GM23338 (cell line): ENCODE measurements around the gene F2RL3. TPM values are rescaled to one million over a fixed set of nuclear protein-coding genes. Genes with fewer than 3 reads are reported as not detected.

Experiments
- ATAC-seq: fragments of 200-7000 bp; cut with Tn5 transposase; 3 replicates; pipeline ENCODE4 v1.9.1; 2020
- DNase-seq: peaks from one replicate; pipeline ENCODE4 v3.0.0-alpha.2; 2015; ENCODE audit warnings: low spot score
- H2AFZ ChIP-seq: fragments of 200-600 bp; sonication (generic); 2 replicates; pipeline ENCODE4 v1.8.0; 2016; ENCODE audit warnings: antibody characterized with exemption, mild to moderate bottlenecking, moderate library complexity
- H3F3A ChIP-seq: fragments of 200-600 bp; sonication (generic); replicated peaks from 2 replicates; pipeline ENCODE4 v1.8.0; 2017; ENCODE audit warnings: antibody characterized with exemption, mixed run types, low read depth
- H3K27ac ChIP-seq: fragments of 200-600 bp; sonication (generic); 2 replicates; pipeline ENCODE4 v1.6.1; 2016; ENCODE audit warnings: low read depth
- H3K27me3 ChIP-seq: fragments of 200-600 bp; sonication (generic); 2 replicates; pipeline ENCODE4 v1.8.0; 2016; ENCODE audit warnings: mild to moderate bottlenecking, mixed run types, moderate library complexity; ENCODE audit not compliant: insufficient read depth
- H3K36me3 ChIP-seq: fragments of 200-600 bp; sonication (generic); 2 replicates; pipeline ENCODE4 v1.8.0; 2016; ENCODE audit warnings: mild to moderate bottlenecking; ENCODE audit not compliant: insufficient read depth
- H3K4me1 ChIP-seq: fragments of 200-600 bp; sonication (generic); 2 replicates; pipeline ENCODE4 v1.8.0; 2016; ENCODE audit warnings: mild to moderate bottlenecking, moderate library complexity; ENCODE audit not compliant: insufficient read depth
- H3K4me2 ChIP-seq: fragments of 200-600 bp; sonication (generic); 2 replicates; pipeline ENCODE4 v1.7.1; 2017; ENCODE audit warnings: mixed run types
- H3K4me3 ChIP-seq: fragments of 200-600 bp; sonication (generic); 2 replicates; pipeline ENCODE4 v1.6.1; 2016; ENCODE audit warnings: mixed run types
- H3K79me2 ChIP-seq: fragments of 200-600 bp; sonication (generic); replicated peaks from 2 replicates; pipeline ENCODE4 v1.8.0; 2017; ENCODE audit warnings: mild to moderate bottlenecking; ENCODE audit not compliant: insufficient read depth
- H3K9me2 ChIP-seq: fragments of 200-600 bp; sonication (generic); 2 replicates; pipeline ENCODE4 v1.8.0; 2017; ENCODE audit not compliant: insufficient read depth
- H4K20me1 ChIP-seq: fragments of 200-600 bp; sonication (generic); replicated peaks from 2 replicates; pipeline ENCODE4 v1.8.0; 2017; ENCODE audit warnings: mild to moderate bottlenecking; ENCODE audit not compliant: insufficient read depth
- H3K27ac Mint-ChIP-seq: 2 replicates; pipeline ENCODE4 v1.8.0; 2020; ENCODE audit warnings: inconsistent platforms, mild to moderate bottlenecking, moderate library complexity, mixed read lengths
- H3K27me3 Mint-ChIP-seq: 3 replicates; pipeline ENCODE4 v1.8.0; 2022; ENCODE audit warnings: low read depth, mild to moderate bottlenecking, moderate library complexity, mixed read lengths, inconsistent platforms; ENCODE audit not compliant: insufficient read depth, poor library complexity
- H3K36me3 Mint-ChIP-seq: 3 replicates; pipeline ENCODE4 v1.8.0; 2021; ENCODE audit warnings: low read depth, mild to moderate bottlenecking, inconsistent platforms, moderate library complexity, mixed read lengths
- H3K4me1 Mint-ChIP-seq: 3 replicates; pipeline ENCODE4 v1.8.0; 2020; ENCODE audit warnings: mild to moderate bottlenecking, inconsistent platforms, mixed read lengths
- H3K4me3 Mint-ChIP-seq: 3 replicates; pipeline ENCODE4 v1.8.0; 2021; ENCODE audit warnings: moderate library complexity, mild to moderate bottlenecking, inconsistent platforms, mixed read lengths
- H3K9me3 Mint-ChIP-seq: 3 replicates; pipeline ENCODE4 v1.8.0; 2020; ENCODE audit warnings: moderate library complexity, mild to moderate bottlenecking, inconsistent platforms, mixed read lengths
- CREB1 ChIP-seq: fragments of 250-450 bp; sonication (Bioruptor Pico); IDR thresholded peaks from 2 replicates; pipeline ENCODE4 v1.5.0; 2020; ENCODE audit warnings: low read depth, mild to moderate bottlenecking, moderate library complexity
- CTCF ChIP-seq, 2 experiments: fragments of 200-600 bp in 1 of 2; sonication (generic) in 1 of 2; conservative IDR thresholded peaks; 2 replicates each; pipeline versions ENCODE4 v1.5.1 to v1.6.1; 2016 to 2017; ENCODE audit warnings: antibody characterized with exemption in 2 of 2, low read depth in 2 of 2, mild to moderate bottlenecking in 2 of 2, moderate library complexity in 1 of 2
- ETS1 ChIP-seq: IDR thresholded peaks from 2 replicates; pipeline ENCODE4 v1.6.1; 2016; ENCODE audit warnings: antibody characterized with exemption
- POLR2AphosphoS5 ChIP-seq: IDR thresholded peaks from 2 replicates; pipeline ENCODE4 v1.6.1; 2016; ENCODE audit warnings: antibody characterized with exemption, low read depth
- STAT1 ChIP-seq: IDR thresholded peaks from one replicate; pipeline ENCODE4 v1.6.1; 2016; ENCODE audit warnings: antibody characterized with exemption; ENCODE audit not compliant: unreplicated experiment
- ZNF114 ChIP-seq: fragments of 250-450 bp; sonication (Bioruptor Pico); IDR thresholded peaks from 2 replicates; pipeline ENCODE4 v1.5.0; 2020; ENCODE audit warnings: mild to moderate bottlenecking, moderate library complexity
- ZNF462 ChIP-seq: fragments of 250-450 bp; sonication (Bioruptor Pico); IDR thresholded peaks from 2 replicates; pipeline ENCODE4 v1.5.0; 2020; ENCODE audit warnings: mild to moderate bottlenecking, moderate library complexity
- polyA plus RNA-seq: library from polyadenylated mRNA; unstranded; fragments of >200 nt; fragmentation: Nextera tagmentation; extraction: Ambion mirVana; gene quantifications from 2 replicates; pipeline ENCODE4 v1.2.1, GENCODE V29; 2016
- total RNA-seq: library from RNA; depleted of rRNA; stranded (reverse); fragments of >200 nt; shearing (Covaris generic); gene quantifications from 2 replicates; pipeline ENCODE4 v1.2.3, GENCODE V29; 2014

F2RL3 gene
- total and polyA plus RNA-seq, 2 experiments from 2014 or later: not detected

- TF ChIP-seq ETS1: no peak
These were observed 2.4 kb upstream of the F2RL3 start (continued) for GRCh38 chr19:16886305-16886880.

GRCh38 chr19:16887353-16888265 is 1.2 kb upstream of the F2RL3 start:
- Mint-ChIP-seq H3K4me1 (peaks cover 3% of the 10 kb centered on the region; the same call in 2 of the 3 replicates), H3K27ac (no peak overlapping the region)
- ATAC-seq: no peak

GRCh38 chr19:16889366-16889882 is 625 bp downstream of the F2RL3 start:
- Histone ChIP-seq H2AFZ (no peak overlapping the region), H3K27ac (no peak overlapping the region), H3K9me2 (no peaks in the 10 kb centered on the region), H3K27me3 (no peaks in the 10 kb centered on the region), H4K20me1 (no peaks in the 10 kb centered on the region), H3F3A (no peaks in the 10 kb centered on the region), H3K4me2 (no peak overlapping the region), H3K4me3 (no peak overlapping the region), H3K4me1 (no peaks in the 10 kb centered on the region; the same call in 1 of the 2 replicates), H3K36me3 (no peaks in the 10 kb centered on the region), H3K79me2 (no peaks in the 10 kb centered on the region)
- Mint-ChIP-seq H3K9me3 (peaks cover 2% of the 10 kb centered on the region; the same call in 1 of the 3 replicates), H3K27me3 (peaks cover 6% of the 10 kb centered on the region), H3K4me3 (no peak overlapping the region), H3K4me1 (peaks cover 3% of the 10 kb centered on the region; the same call in 2 of the 3 replicates), H3K36me3 (no peaks in the 10 kb centered on the region), H3K27ac (no peak overlapping the region)
- ATAC-seq (peak; percentile 15; the same call in 2 of the 3 replicates), DNase-seq (no peak)
- no peak for TF ChIP-seq ZNF114 (CRISPR knock-in tag)
- no peak for TF ChIP-seq STAT1
- no peak for TF ChIP-seq CTCF (conservative IDR thresholded peaks at IDR 0.05; ENCODE audit: low read depth in 2 of 2)
- no peak for TF ChIP-seq CREB1 (CRISPR knock-in tag)
- TF ChIP-seq ZNF462 (CRISPR knock-in tag): no peak

More at GRCh38 chr19:16887353-16888265, 1.2 kb upstream of the F2RL3 start:
- Histone ChIP-seq H3K4me3 (no peak overlapping the region), H3K36me3 (no peaks in the 10 kb centered on the region), H4K20me1 (no peaks in the 10 kb centered on the region), H3K27me3 (no peaks in the 10 kb centered on the region), H3F3A (no peaks in the 10 kb centered on the region), H3K4me2 (no peak overlapping the region), H3K9me2 (no peaks in the 10 kb centered on the region), H3K27ac (no peak overlapping the region), H3K4me1 (no peaks in the 10 kb centered on the region; the same call in 1 of the 2 replicates), H3K79me2 (no peaks in the 10 kb centered on the region), H2AFZ (no peak overlapping the region)
- peaks cover 9% of the 10 kb centered on the region for H3K9me3 Mint-ChIP-seq
- peaks cover 7% of the 10 kb centered on the region for H3K27me3 Mint-ChIP-seq
- H3K4me3 Mint-ChIP-seq: no peak overlapping the region
- peaks cover 4% of the 10 kb centered on the region; the same call in 1 of the 3 replicates for H3K36me3 Mint-ChIP-seq
- no peak for DNase-seq
- no peak for TF ChIP-seq POLR2AphosphoS5
